Measurements from ENCODE around the gene PARD6B.

The PARD6B gene

DNA sequence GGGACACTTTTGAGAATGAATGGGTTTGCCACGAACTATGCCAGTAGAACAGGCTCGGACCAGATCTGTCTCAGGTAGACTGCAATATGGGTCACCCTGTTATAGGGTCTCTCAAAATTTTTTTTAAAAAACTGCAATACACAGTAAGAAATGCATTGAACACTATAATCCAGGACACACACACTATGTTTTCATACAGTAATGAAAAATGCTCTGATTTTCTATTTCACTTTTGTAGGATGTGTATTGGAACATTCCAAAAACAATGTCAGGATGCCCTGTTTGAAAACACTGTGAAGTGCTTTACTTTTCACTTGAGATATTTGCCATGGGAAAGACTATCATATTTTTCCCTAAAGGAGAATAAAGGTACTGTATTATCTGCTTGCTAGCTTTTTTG, 25.1 kb downstream of the PARD6B start:
- H3K4me1 ChIP-seq (ENCODE audit: low read depth, poor library complexity, severe bottlenecking): no peaks in the 10 kb centered on the region
- TF ChIP-seq, protein P1, sequence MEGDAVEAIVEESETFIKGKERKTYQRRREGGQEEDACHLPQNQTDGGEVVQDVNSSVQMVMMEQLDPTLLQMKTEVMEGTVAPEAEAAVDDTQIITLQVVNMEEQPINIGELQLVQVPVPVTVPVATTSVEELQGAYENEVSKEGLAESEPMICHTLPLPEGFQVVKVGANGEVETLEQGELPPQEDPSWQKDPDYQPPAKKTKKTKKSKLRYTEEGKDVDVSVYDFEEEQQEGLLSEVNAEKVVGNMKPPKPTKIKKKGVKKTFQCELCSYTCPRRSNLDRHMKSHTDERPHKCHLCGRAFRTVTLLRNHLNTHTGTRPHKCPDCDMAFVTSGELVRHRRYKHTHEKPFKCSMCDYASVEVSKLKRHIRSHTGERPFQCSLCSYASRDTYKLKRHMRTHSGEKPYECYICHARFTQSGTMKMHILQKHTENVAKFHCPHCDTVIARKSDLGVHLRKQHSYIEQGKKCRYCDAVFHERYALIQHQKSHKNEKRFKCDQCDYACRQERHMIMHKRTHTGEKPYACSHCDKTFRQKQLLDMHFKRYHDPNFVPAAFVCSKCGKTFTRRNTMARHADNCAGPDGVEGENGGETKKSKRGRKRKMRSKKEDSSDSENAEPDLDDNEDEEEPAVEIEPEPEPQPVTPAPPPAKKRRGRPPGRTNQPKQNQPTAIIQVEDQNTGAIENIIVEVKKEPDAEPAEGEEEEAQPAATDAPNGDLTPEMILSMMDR (conservative IDR thresholded peaks at IDR 0.05; ENCODE audit: low read depth, low read length): no peak

DNA sequence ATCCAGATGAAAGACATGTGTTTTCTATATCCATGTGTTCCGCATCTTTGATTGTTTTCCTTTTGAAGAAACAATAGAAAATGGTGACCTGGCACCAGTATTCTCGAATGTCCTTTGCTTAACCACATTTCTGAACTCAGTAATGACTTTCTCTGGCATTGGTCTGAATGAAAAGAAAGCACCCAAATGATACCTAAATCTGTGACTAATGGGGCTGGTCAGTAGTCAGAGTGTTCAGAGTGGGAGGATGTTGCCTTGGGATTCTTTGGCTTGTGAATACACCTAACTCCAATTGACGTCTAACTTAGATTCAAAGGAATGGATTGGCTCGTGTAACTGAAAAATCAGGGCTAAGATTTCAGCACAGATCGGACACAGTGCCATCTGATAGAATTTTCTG, 27.1 kb downstream of the PARD6B start:
- no peaks in the 10 kb centered on the region for H3K79me2 ChIP-seq (ENCODE audit: insufficient read depth, low read depth)
- no peaks in the 10 kb centered on the region for H3K27me3 ChIP-seq (ENCODE audit: insufficient read depth, low read depth)
- no peak overlapping the region for H3K4me3 ChIP-seq (IDR thresholded peaks at IDR 0.05; ENCODE audit: insufficient read depth, low read depth, low read length)
- H2AFZ ChIP-seq (ENCODE audit: low read depth): no peak overlapping the region
- TF ChIP-seq, protein P1 (conservative IDR thresholded peaks at IDR 0.05; ENCODE audit: low read depth, low read length): no peak
- H3K4me2 ChIP-seq: no peak overlapping the region
- H3K9ac ChIP-seq: no peak overlapping the region
- H4K20me1 ChIP-seq (ENCODE audit: insufficient read depth): no peaks in the 10 kb centered on the region
- no peak overlapping the region for H3K27ac ChIP-seq
- H3K36me3 ChIP-seq (ENCODE audit: insufficient read depth): no peaks in the 10 kb centered on the region
- no peaks in the 10 kb centered on the region for H3K4me1 ChIP-seq (ENCODE audit: low read depth, poor library complexity, severe bottlenecking)

More for the DNA sequence above, 25.1 kb downstream of the PARD6B start:
- Histone ChIP-seq H3K36me3 (ENCODE audit: insufficient read depth) (no peaks in the 10 kb centered on the region), H3K4me2 (no peak overlapping the region), H3K79me2 (ENCODE audit: insufficient read depth, low read depth) (no peaks in the 10 kb centered on the region), H3K4me3 (IDR thresholded peaks at IDR 0.05; ENCODE audit: insufficient read depth, low read depth, low read length) (no peak overlapping the region), H3K27me3 (ENCODE audit: insufficient read depth, low read depth) (no peaks in the 10 kb centered on the region), H2AFZ (ENCODE audit: low read depth) (no peak overlapping the region), H4K20me1 (ENCODE audit: insufficient read depth) (no peaks in the 10 kb centered on the region), H3K9ac (no peak overlapping the region), H3K27ac (no peak overlapping the region)

DNA sequence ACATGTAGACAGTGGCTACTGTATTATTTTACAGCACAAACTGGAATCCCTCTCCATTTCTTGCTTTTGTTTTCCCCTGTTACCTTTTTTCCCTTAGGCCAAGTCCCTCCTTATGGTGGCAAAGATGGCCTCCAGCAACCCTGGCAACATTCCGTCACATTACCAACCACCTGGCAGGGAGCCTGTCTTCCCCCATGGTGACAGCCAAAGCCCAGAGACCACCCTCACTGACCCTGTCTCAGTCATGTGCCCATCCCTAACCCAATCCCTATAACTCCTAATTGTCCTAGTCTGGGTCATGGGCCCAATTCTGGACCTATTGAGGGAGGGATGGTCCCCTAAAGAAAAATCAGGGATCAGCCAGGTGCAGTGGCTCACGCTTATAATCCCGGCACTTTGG, 27.6 kb downstream of the PARD6B start:
- H3K79me2 ChIP-seq (ENCODE audit: insufficient read depth, low read depth): no peaks in the 10 kb centered on the region
- no peaks in the 10 kb centered on the region for H3K4me1 ChIP-seq (ENCODE audit: low read depth, poor library complexity, severe bottlenecking)
- no peaks in the 10 kb centered on the region for H3K27me3 ChIP-seq (ENCODE audit: insufficient read depth, low read depth)
- H4K20me1 ChIP-seq (ENCODE audit: insufficient read depth): no peaks in the 10 kb centered on the region
- no peaks in the 10 kb centered on the region for H3K36me3 ChIP-seq (ENCODE audit: insufficient read depth)
- no peak overlapping the region for H2AFZ ChIP-seq (ENCODE audit: low read depth)
- no peak overlapping the region for H3K9ac ChIP-seq
- H3K4me2 ChIP-seq: no peak overlapping the region
- no peak overlapping the region for H3K27ac ChIP-seq
- no peak overlapping the region for H3K4me3 ChIP-seq (IDR thresholded peaks at IDR 0.05; ENCODE audit: insufficient read depth, low read depth, low read length)
- TF ChIP-seq, protein P1 (conservative IDR thresholded peaks at IDR 0.05; ENCODE audit: low read depth, low read length): no peak

DNA sequence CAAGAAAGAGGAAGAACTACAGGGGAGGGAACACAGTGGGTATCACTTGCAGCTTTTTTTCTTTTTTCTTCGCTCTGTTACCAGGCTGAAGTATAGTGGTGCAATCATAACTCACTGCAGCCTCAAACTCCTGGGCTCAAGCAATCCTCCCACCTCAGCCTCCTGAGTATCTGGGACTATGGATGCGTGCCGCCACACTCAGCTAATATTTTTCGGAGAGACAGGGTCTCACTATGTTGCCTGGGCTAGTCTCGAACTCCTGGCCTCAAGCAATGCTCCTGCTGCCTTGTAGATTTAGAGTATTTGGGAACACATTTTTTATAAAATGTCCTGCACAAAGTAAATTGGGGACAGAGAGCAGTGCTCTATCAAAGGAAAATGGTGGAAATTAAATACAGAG, 28.3 kb downstream of the PARD6B start:
- Histone ChIP-seq H3K4me3 (IDR thresholded peaks at IDR 0.05; ENCODE audit: insufficient read depth, low read depth, low read length) (no peak overlapping the region), H3K4me2 (no peak overlapping the region), H3K27ac (no peak overlapping the region), H2AFZ (ENCODE audit: low read depth) (no peak overlapping the region), H3K79me2 (ENCODE audit: insufficient read depth, low read depth) (no peaks in the 10 kb centered on the region), H4K20me1 (ENCODE audit: insufficient read depth) (no peaks in the 10 kb centered on the region), H3K27me3 (ENCODE audit: insufficient read depth, low read depth) (no peaks in the 10 kb centered on the region), H3K9ac (no peak overlapping the region), H3K4me1 (ENCODE audit: low read depth, poor library complexity, severe bottlenecking) (no peaks in the 10 kb centered on the region), H3K36me3 (ENCODE audit: insufficient read depth) (no peaks in the 10 kb centered on the region)
- TF ChIP-seq, protein P1 (conservative IDR thresholded peaks at IDR 0.05; ENCODE audit: low read depth, low read length): no peak

All from KMS-11 (cell line).